K562 (cell line): ENCODE measurements around the gene MTHFR. TPM values are rescaled to one million over a fixed set of nuclear protein-coding genes. Genes with fewer than 3 reads are reported as not detected.

ENCODE experiments used
- ATAC-seq: fragments of 200-7000 bp; cut with Tn5 transposase; 3 replicates; pipeline ENCODE4 v1.9.1; 2020; ENCODE audit warnings: moderate library complexity
- BruUV-seq: library from RNA; stranded (reverse); fragments of 400-500 nt; replicated peaks from 2 replicates; lab custom pipeline; 2021; lab: Mats Ljungman, UMichigan
- CTCF ChIA-PET: fragments of 300-600 bp; formaldehyde crosslinking; extraction: SDS; loops from one replicate; lab custom pipeline; 2021; ENCODE audit warnings: low intra/inter-chr PET ratio; lab: Yijun Ruan, JAX
- POLR2A ChIA-PET: fragments of 300-600, 350-650 bp; sonication (Branson Sonifier 250); formaldehyde crosslinking; extraction: SDS; loops from one replicate; lab custom pipeline; 2021; ENCODE audit warnings: antibody characterized with exemption, inconsistent platforms; lab: Yijun Ruan, JAX
- DNase-seq, 4 experiments: peaks; one replicate each; pipeline versions ENCODE4 v3.0.0 to v3.0.0-alpha.2; 2011 to 2018; ENCODE audit warnings: low spot score in 3 of 4, mixed read lengths in 3 of 4; ENCODE audit errors: extremely low read depth in 1 of 4
- FAIRE-seq: peaks from 2 replicates; lab custom pipeline; 2011; peaks lifted over from hg19 to GRCh38; lab: Jason Lieb, UNC
- H2AFZ ChIP-seq: 2 replicates; pipeline ENCODE4 v1.6.0; 2011; ENCODE audit warnings: low read depth, low read length, control low read depth, inconsistent platforms
- H3K27ac ChIP-seq: fragments of 200-600 bp; 3 replicates; pipeline ENCODE4 v1.8.0; 2011; ENCODE audit warnings: low read depth, mild to moderate bottlenecking, control low read depth, inconsistent platforms, low read length, moderate library complexity, mixed read lengths; ENCODE audit errors: extremely low read depth
- H3K27me3 ChIP-seq, 2 experiments: fragments of 300-600 bp in 1 of 2; 2 replicates in 1 of 2; 3 replicates in 1 of 2; pipeline versions ENCODE4 v1.6.0 to v1.8.0; 2011; ENCODE audit warnings: inconsistent platforms in 2 of 2, low read length in 2 of 2, mild to moderate bottlenecking in 1 of 2, mixed read lengths in 1 of 2, moderate library complexity in 1 of 2; ENCODE audit not compliant: control insufficient read depth in 2 of 2, insufficient read depth in 2 of 2
- H3K36me3 ChIP-seq: fragments of 300-600 bp; 3 replicates; pipeline ENCODE4 v1.8.0; 2011; ENCODE audit warnings: mild to moderate bottlenecking, low read length, inconsistent platforms; ENCODE audit not compliant: control insufficient read depth, insufficient read depth
- H3K4me1 ChIP-seq, 2 experiments: fragments of 200-600 bp in 1 of 2; replicated peaks in 1 of 2; 2 replicates in 1 of 2; 3 replicates in 1 of 2; pipeline versions ENCODE4 v1.5.1 to v1.8.0; 2011; ENCODE audit warnings: inconsistent platforms in 2 of 2, low read length in 2 of 2, mild to moderate bottlenecking in 1 of 2, mixed read lengths in 1 of 2, moderate library complexity in 1 of 2; ENCODE audit not compliant: control insufficient read depth in 2 of 2, insufficient read depth in 2 of 2
- H3K4me2 ChIP-seq: 2 replicates; pipeline ENCODE4 v1.6.1; 2011; ENCODE audit warnings: low read length, control low read depth, inconsistent platforms, mixed read lengths; ENCODE audit not compliant: insufficient read depth
- H3K4me3 ChIP-seq: fragments of 200-600 bp; sonication (generic), shearing (Covaris generic); 2 replicates; pipeline ENCODE4 v1.5.1; 2016; ENCODE audit warnings: control low read depth, inconsistent platforms
- H3K79me2 ChIP-seq: fragments of 200-600 bp; 3 replicates; pipeline ENCODE4 v1.8.0; 2011; ENCODE audit warnings: low read length, inconsistent platforms; ENCODE audit not compliant: control insufficient read depth, insufficient read depth
- H3K9ac ChIP-seq, 2 experiments: 2 replicates each; pipeline versions ENCODE4 v1.6.0 to v1.6.1; 2011; ENCODE audit warnings: low read depth in 2 of 2, low read length in 2 of 2, control low read depth in 1 of 2, inconsistent platforms in 1 of 2, mild to moderate bottlenecking in 1 of 2, mixed read lengths in 1 of 2; ENCODE audit not compliant: insufficient read depth in 1 of 2
- H3K9me1 ChIP-seq: one replicate; pipeline ENCODE4 v1.6.0; 2011; ENCODE audit warnings: inconsistent platforms, mild to moderate bottlenecking, low read length, moderate library complexity; ENCODE audit not compliant: control insufficient read depth, insufficient read depth
- H3K9me3 ChIP-seq: replicated peaks from 2 replicates; pipeline ENCODE4 v1.5.1; 2011; ENCODE audit warnings: low read depth, low read length, inconsistent platforms; ENCODE audit not compliant: control insufficient read depth, insufficient read depth
- H4K20me1 ChIP-seq: replicated peaks from 2 replicates; pipeline ENCODE4 v1.6.1; 2011; ENCODE audit warnings: low read length, inconsistent platforms, mixed read lengths; ENCODE audit not compliant: control insufficient read depth, insufficient read depth
- CSDE1 ChIP-seq, 2 experiments: fragments of 450-650 bp; IDR thresholded peaks; 2 replicates each; pipeline ENCODE4 v1.6.1; 2016; ENCODE audit warnings: mild to moderate bottlenecking in 1 of 2
- FOXM1 ChIP-seq, 2 experiments: fragments of 450-650 bp in 1 of 2; sonication (generic) in 1 of 2; formaldehyde crosslinking in 1 of 2; IDR thresholded peaks; 2 replicates each; pipeline versions ENCODE4 v1.6.1 to v1.9.0; 2017 to 2022; ENCODE audit warnings: low read depth in 2 of 2, mild to moderate bottlenecking in 2 of 2, missing genetic modification reagents in 1 of 2, moderate library complexity in 1 of 2
- HNRNPK ChIP-seq: fragments of 200-400 bp; formaldehyde crosslinking; IDR thresholded peaks from one replicate; pipeline ENCODE4 v1.6.1; 2018; ENCODE audit warnings: mild to moderate bottlenecking, low read depth, low read length; ENCODE audit not compliant: poor library complexity, severe bottlenecking
- KHSRP ChIP-seq: fragments of 450-650 bp; IDR thresholded peaks from 2 replicates; pipeline ENCODE4 v1.6.1; 2017
- KLF10 ChIP-seq: fragments of 250-450 bp; sonication (Bioruptor Pico); IDR thresholded peaks from 2 replicates; pipeline ENCODE4 v1.6.1; 2021; ENCODE audit warnings: matching md5 sums
- PTTG1 ChIP-seq: fragments of 450-650 bp; IDR thresholded peaks from 2 replicates; pipeline ENCODE4 v1.6.1; 2016; ENCODE audit warnings: low read depth, mild to moderate bottlenecking, missing genetic modification characterization, missing compliant biosample characterization
- SMAD3 ChIP-seq: fragments of 450-650 bp; formaldehyde crosslinking; conservative IDR thresholded peaks from 2 replicates; pipeline ENCODE4 v1.4.0; 2020; ENCODE audit warnings: mild to moderate bottlenecking
- SUPT5H ChIP-seq: fragments of 450-650 bp; IDR thresholded peaks from 2 replicates; pipeline ENCODE4 v1.6.1; 2016
- TEAD1 ChIP-seq, 2 experiments: fragments of 450-650 bp in 1 of 2; sonication (generic) in 1 of 2; formaldehyde crosslinking; IDR thresholded peaks; 2 replicates each; pipeline versions ENCODE4 v1.4.0 to v1.8.0; 2020 to 2022; ENCODE audit warnings: mild to moderate bottlenecking in 2 of 2, missing genetic modification reagents in 1 of 2
- ZNF12 ChIP-seq: sonication (generic); formaldehyde crosslinking; IDR thresholded peaks from 2 replicates; pipeline ENCODE4 v1.4.0; 2020; ENCODE audit warnings: mild to moderate bottlenecking, missing genetic modification reagents
- WGBS: fragments of 100-300 bp; shearing (Covaris generic); methylation state at CpG from one replicate; pipeline ENCODE4 v1.1.6; 2016; ENCODE audit warnings: low coverage, mixed read lengths; ENCODE audit not compliant: insufficient coverage; ENCODE audit errors: missing lambda C conversion rate; 5-methylcytosine and 5-hydroxymethylcytosine counted together
- in situ Hi-C: fragments of 300-500 bp; cut with MboI; formaldehyde crosslinking; loops from 4 replicates; pipeline ENCODE4 v1.15.0; 2018; ENCODE audit warnings: inconsistent platforms, mixed read lengths
- intact Hi-C: fragments of 100-400 bp; cut with micrococcal nuclease; formaldehyde crosslinking; loops from 2 replicates; pipeline ENCODE4 v1.14.2; 2022
- polyA plus RNA-seq, 8 experiments: library from polyadenylated mRNA; depleted of rRNA in 4 of 8; stranded (reverse) in 5 of 8; unstranded in 3 of 8; fragments of >200 nt; fragmentation: Nextera tagmentation in 2 of 8; fragmentation: Illumina TruSeq in 1 of 8; extraction: Ambion mirVana in 2 of 8; extraction: Trizol in 1 of 8; gene quantifications; 2 replicates each; pipeline versions ENCODE4 v1.2.1 to v1.2.3, GENCODE V29; 2011 to 2014; ENCODE audit warnings: inconsistent platforms in 1 of 8, missing spikeins in 1 of 8
- total RNA-seq, 7 experiments: library from RNA; depleted of rRNA in 6 of 7; stranded (reverse); fragments of >200 nt in 6 of 7; fragmentation: Illumina TruSeq in 2 of 7; extraction: Trizol in 2 of 7; gene quantifications; 2 replicates each; pipeline versions ENCODE4 v1.2.1 to v1.2.3, GENCODE V29; 2011 to 2021; ENCODE audit warnings: low replicate concordance in 1 of 7
- TF ChIP-seq, protein P1 (sequence below): sonication (generic); formaldehyde crosslinking; IDR thresholded peaks from 2 replicates; pipeline ENCODE4 v1.8.1; 2023; ENCODE audit warnings: mild to moderate bottlenecking, missing genetic modification reagents
- TF ChIP-seq, protein P2 (sequence below): fragments of 250-450 bp; sonication (Bioruptor Pico); IDR thresholded peaks from 2 replicates; pipeline ENCODE4 v1.4.0; 2020

MTHFR gene
- total and polyA plus RNA-seq, 9 of the 15 experiments (the other 6 are each of a cell fraction or from before 2014, with no cell fraction given) = 5.0 to 104 (median 62.6) TPM

DNA sequence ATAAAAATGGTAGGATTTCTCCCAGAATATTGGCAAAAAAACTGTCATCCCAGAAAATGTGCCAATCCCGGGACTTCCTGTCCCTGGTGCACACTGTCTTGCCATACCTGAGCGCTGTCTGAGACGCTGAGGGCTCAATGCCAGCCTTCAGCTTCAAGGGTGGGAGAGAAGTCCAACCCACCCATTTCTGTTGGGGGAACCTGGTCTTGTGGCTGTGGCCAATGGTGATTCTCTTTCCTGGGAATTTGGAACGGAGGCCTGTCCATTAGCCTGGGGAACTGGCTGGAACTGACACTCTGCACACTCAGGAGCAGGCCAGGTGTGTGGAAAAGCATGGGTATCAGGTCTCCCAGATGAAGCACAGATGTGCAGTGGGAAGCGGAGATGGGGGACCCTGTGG lies 6.7 kb downstream of the MTHFR start (continued):
- TF ChIP-seq CSDE1 (IDR thresholded peaks at IDR 0.05) = no peak

DNA sequence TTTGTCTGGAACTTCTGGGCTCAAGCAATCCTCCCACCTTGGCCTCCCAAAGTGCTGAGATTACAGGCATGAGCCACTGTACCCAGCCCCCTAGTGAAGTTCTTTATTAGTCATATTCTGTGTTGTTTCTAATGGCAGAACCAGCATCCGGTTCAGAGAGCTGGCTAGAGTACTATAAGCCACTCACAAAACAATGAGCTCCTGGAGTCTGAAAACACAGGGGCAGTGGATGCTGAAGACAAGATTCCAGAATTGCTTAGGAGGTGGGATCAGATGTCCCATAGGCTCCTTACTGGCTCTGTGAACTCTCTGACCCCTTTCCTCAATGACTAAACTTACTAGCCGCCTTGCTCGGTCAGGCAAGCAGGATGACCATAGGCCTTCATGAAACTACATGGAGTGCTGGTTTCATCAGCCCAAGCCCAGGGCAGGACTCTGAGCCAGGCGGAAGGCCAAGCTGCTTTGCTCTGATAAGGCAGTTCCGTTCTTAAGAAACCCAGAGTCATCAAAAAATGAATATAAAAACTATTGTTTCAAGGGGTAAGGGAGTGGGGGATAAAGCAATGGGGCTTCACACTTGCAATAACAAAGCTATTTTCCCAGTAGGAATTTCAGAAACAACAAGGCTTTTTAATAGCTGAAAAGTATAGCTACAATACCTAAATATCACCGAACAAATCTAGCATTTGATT lies 8.1 kb downstream of the MTHFR start:
- peak; percentile 99 for FAIRE-seq
- peak; percentile 84 to 98 (median 88) for DNase-seq
- Histone ChIP-seq H3K36me3 (peaks cover 73% of the 10 kb centered on the region), H3K4me3 (peak overlapping the region; percentile 0; the same call in 1 of the 2 replicates), H3K4me1 (peaks cover 67 to 71% of the 10 kb centered on the region in 2 experiments), H3K9me3 (no peaks in the 10 kb centered on the region), H4K20me1 (no peaks in the 10 kb centered on the region), H3K27ac (peak overlapping the region; percentile 100), H3K9me1 (no peaks in the 10 kb centered on the region), H2AFZ (0 out of 2 replicates have a peak overlapping the region, but pooled peaks have one; percentile 7), H3K79me2 (peaks cover 63% of the 10 kb centered on the region), H3K4me2 (peak overlapping the region; percentile 75), H3K27me3 (no peaks in the 10 kb centered on the region), H3K9ac (peak overlapping the region; percentile 79 to 80; a peak in 3 of 4 replicates)
- POLR2A ChIA-PET = interaction anchor here (0.6 to 10.5 kb wide), 24 partner anchors 9 to 437 kb away, joined by 3 to 115 read pairs (median 4); partner anchors contain the start of genes AGTRAP and CLCN6
- WGBS = 3% methylated on average over 6 of the region's 6 CpGs
- CTCF ChIA-PET = no interaction called here
- in situ Hi-C loops (no loop called here), intact Hi-C loops (loop anchor here (1.0 to 5.0 kb wide), 3 partner anchors 9 to 111 kb away; partner anchors contain the start of genes AGTRAP and CLCN6)
- no TSS peak for BruUV-seq
- peak; percentile 76 for ATAC-seq
- TF ChIP-seq HNRNPK = no peak
- peak; percentile 77 for TF ChIP-seq PTTG1 (tag)
- TF ChIP-seq TEAD1 (CRISPR knock-in tag; IDR thresholded peaks at IDR 0.05) = peak in 1 of 2 experiments; percentile 85; a peak in 3 of 4 replicates
- TF ChIP-seq KHSRP = peak; percentile 52; the same call in 1 of the 2 replicates
- TF ChIP-seq SMAD3 (CRISPR knock-in tag) = peak; percentile 81
- 0 out of 2 replicates have a peak, but pooled peaks have one; percentile 56 for TF ChIP-seq KLF10 (CRISPR knock-in tag)
- TF ChIP-seq, protein P1, sequence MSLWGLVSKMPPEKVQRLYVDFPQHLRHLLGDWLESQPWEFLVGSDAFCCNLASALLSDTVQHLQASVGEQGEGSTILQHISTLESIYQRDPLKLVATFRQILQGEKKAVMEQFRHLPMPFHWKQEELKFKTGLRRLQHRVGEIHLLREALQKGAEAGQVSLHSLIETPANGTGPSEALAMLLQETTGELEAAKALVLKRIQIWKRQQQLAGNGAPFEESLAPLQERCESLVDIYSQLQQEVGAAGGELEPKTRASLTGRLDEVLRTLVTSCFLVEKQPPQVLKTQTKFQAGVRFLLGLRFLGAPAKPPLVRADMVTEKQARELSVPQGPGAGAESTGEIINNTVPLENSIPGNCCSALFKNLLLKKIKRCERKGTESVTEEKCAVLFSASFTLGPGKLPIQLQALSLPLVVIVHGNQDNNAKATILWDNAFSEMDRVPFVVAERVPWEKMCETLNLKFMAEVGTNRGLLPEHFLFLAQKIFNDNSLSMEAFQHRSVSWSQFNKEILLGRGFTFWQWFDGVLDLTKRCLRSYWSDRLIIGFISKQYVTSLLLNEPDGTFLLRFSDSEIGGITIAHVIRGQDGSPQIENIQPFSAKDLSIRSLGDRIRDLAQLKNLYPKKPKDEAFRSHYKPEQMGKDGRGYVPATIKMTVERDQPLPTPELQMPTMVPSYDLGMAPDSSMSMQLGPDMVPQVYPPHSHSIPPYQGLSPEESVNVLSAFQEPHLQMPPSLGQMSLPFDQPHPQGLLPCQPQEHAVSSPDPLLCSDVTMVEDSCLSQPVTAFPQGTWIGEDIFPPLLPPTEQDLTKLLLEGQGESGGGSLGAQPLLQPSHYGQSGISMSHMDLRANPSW (CRISPR knock-in tag) = no peak; the same call in 1 of the 2 replicates
- TF ChIP-seq FOXM1 (IDR thresholded peaks at IDR 0.05; ENCODE audit: low read depth) = peak; percentile 83
- TF ChIP-seq FOXM1 (CRISPR knock-in tag; IDR thresholded peaks at IDR 0.05; ENCODE audit: low read depth) = no peak
- no peak for TF ChIP-seq ZNF12 (CRISPR knock-in tag)
- TF ChIP-seq, protein P2, sequence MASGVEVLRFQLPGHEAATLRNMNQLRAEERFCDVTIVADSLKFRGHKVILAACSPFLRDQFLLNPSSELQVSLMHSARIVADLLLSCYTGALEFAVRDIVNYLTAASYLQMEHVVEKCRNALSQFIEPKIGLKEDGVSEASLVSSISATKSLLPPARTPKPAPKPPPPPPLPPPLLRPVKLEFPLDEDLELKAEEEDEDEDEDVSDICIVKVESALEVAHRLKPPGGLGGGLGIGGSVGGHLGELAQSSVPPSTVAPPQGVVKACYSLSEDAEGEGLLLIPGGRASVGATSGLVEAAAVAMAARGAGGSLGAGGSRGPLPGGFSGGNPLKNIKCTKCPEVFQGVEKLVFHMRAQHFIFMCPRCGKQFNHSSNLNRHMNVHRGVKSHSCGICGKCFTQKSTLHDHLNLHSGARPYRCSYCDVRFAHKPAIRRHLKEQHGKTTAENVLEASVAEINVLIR (CRISPR knock-in tag) = peak; percentile 12; the same call in 1 of the 2 replicates
- peak; percentile 22; the same call in 1 of the 2 replicates for TF ChIP-seq SUPT5H
